IMR-90 (cell line): ENCODE data around the gene MYL6. TPM values are rescaled to one million over a fixed set of nuclear protein-coding genes. Genes with fewer than 3 reads are reported as not detected.

ENCODE experiments used
- ATAC-seq: fragments of 200-7000 bp; cut with Tn5 transposase; 2 replicates; pipeline ENCODE4 v1.9.1; 2020; ENCODE audit warnings: low read depth, mild to moderate bottlenecking, moderate library complexity
- BruUV-seq: library from RNA; stranded (reverse); fragments of 400-500 nt; replicated peaks from 2 replicates; lab custom pipeline; 2021; lab: Mats Ljungman, UMichigan
- CTCF ChIA-PET: fragments of 300-600 bp; formaldehyde crosslinking; extraction: SDS; loops from one replicate; lab custom pipeline; 2021; ENCODE audit warnings: antibody characterized with exemption; lab: Yijun Ruan, JAX
- POLR2A ChIA-PET: fragments of 300-600 bp; sonication (Branson Sonifier 250); formaldehyde crosslinking; loops from one replicate; lab custom pipeline; 2022; ENCODE audit warnings: antibody characterized with exemption; ENCODE audit not compliant: unreplicated experiment; lab: Charles Lee
- DNase-seq: peaks from one replicate; pipeline ENCODE4 v3.0.0; 2013
- H2AFZ ChIP-seq: replicated peaks from 2 replicates; pipeline ENCODE3; 2013; ENCODE audit warnings: low read length, mild to moderate bottlenecking; ENCODE audit not compliant: poor library complexity
- H2AK5ac ChIP-seq: 2 replicates; pipeline ENCODE4 v1.6.1; 2013; ENCODE audit warnings: low read depth, low read length, inconsistent platforms
- H2AK9ac ChIP-seq: replicated peaks from 2 replicates; pipeline ENCODE3; 2013; ENCODE audit warnings: mild to moderate bottlenecking, low read depth, low read length, moderate library complexity; ENCODE audit not compliant: poor library complexity
- H2BK120ac ChIP-seq: 2 replicates; pipeline ENCODE4 v1.6.1; 2013; ENCODE audit warnings: low read depth, low read length, inconsistent platforms
- H2BK15ac ChIP-seq: 3 replicates; pipeline ENCODE4 v1.6.1; 2013; ENCODE audit warnings: low read depth, low read length, inconsistent platforms
- H2BK20ac ChIP-seq: 2 replicates; pipeline ENCODE4 v1.6.1; 2013; ENCODE audit warnings: low read depth, mild to moderate bottlenecking, inconsistent platforms, low read length, moderate library complexity
- H2BK5ac ChIP-seq: 2 replicates; pipeline ENCODE4 v1.6.1; 2013; ENCODE audit warnings: mild to moderate bottlenecking, low read depth, low read length, inconsistent platforms; ENCODE audit not compliant: poor library complexity, severe bottlenecking
- H3K14ac ChIP-seq: replicated peaks from 2 replicates; pipeline ENCODE4 v1.6.1; 2013; ENCODE audit warnings: low read depth, low read length, inconsistent platforms
- H3K18ac ChIP-seq: 2 replicates; pipeline ENCODE4 v1.6.1; 2013; ENCODE audit warnings: low read depth, low read length, control low read depth
- H3K23ac ChIP-seq: 2 replicates; pipeline ENCODE4 v1.6.1; 2013; ENCODE audit warnings: low read depth, low read length, inconsistent platforms
- H3K27ac ChIP-seq: 2 replicates; pipeline ENCODE4 v1.5.1; 2013; ENCODE audit warnings: mild to moderate bottlenecking, control low read depth, low read length; ENCODE audit not compliant: insufficient read depth
- H3K27me3 ChIP-seq: 2 replicates; pipeline ENCODE4 v1.6.1; 2013; ENCODE audit warnings: low read length; ENCODE audit not compliant: control insufficient read depth, insufficient read depth
- H3K36me3 ChIP-seq: 2 replicates; pipeline ENCODE4 v1.6.1; 2013; ENCODE audit warnings: low read length, mixed read lengths; ENCODE audit not compliant: control insufficient read depth, insufficient read depth
- H3K4ac ChIP-seq: 2 replicates; pipeline ENCODE4 v1.6.1; 2013; ENCODE audit warnings: low read depth, low read length, inconsistent platforms
- H3K4me1 ChIP-seq: 2 replicates; pipeline ENCODE4 v1.6.1; 2013; ENCODE audit warnings: low read length, mixed read lengths; ENCODE audit not compliant: control insufficient read depth, insufficient read depth
- H3K4me2 ChIP-seq: 2 replicates; pipeline ENCODE4 v1.6.1; 2013; ENCODE audit warnings: low read depth, mild to moderate bottlenecking, control low read depth, low read length, moderate library complexity
- H3K4me3 ChIP-seq: 2 replicates; pipeline ENCODE4 v1.5.1; 2013; ENCODE audit warnings: low read depth, mild to moderate bottlenecking, control low read depth, low read length, moderate library complexity; ENCODE audit not compliant: insufficient read depth
- H3K56ac ChIP-seq: 2 replicates; pipeline ENCODE4 v1.6.1; 2013; ENCODE audit warnings: low read length, inconsistent platforms; ENCODE audit not compliant: insufficient read depth; ENCODE audit errors: extremely low read depth
- H3K79me1 ChIP-seq, 2 experiments: 2 replicates each; pipeline ENCODE4 v1.6.1; 2013; ENCODE audit warnings: low read length in 2 of 2, inconsistent platforms in 1 of 2, low read depth in 1 of 2
- H3K9ac ChIP-seq: 2 replicates; pipeline ENCODE4 v1.6.1; 2013; ENCODE audit warnings: low read depth, low read length, control low read depth
- H3K9me1 ChIP-seq: 2 replicates; pipeline ENCODE4 v1.6.1; 2013; ENCODE audit warnings: low read length, inconsistent platforms; ENCODE audit not compliant: insufficient read depth
- H3K9me3 ChIP-seq: 2 replicates; pipeline ENCODE4 v1.6.1; 2013; ENCODE audit warnings: low read length; ENCODE audit not compliant: control insufficient read depth, insufficient read depth
- H4K20me1 ChIP-seq: 2 replicates; pipeline ENCODE4 v1.6.1; 2013; ENCODE audit warnings: low read length, inconsistent platforms; ENCODE audit not compliant: insufficient read depth
- H4K5ac ChIP-seq: 2 replicates; pipeline ENCODE4 v1.6.1; 2013; ENCODE audit warnings: mild to moderate bottlenecking, low read depth, low read length, control low read depth
- H4K8ac ChIP-seq, 2 experiments: 2 replicates each; pipeline ENCODE4 v1.6.1; 2013; ENCODE audit warnings: low read depth in 2 of 2, low read length in 2 of 2, control low read depth in 1 of 2, inconsistent platforms in 1 of 2
- H4K91ac ChIP-seq: 2 replicates; pipeline ENCODE4 v1.6.1; 2013; ENCODE audit warnings: low read depth, low read length, inconsistent platforms; ENCODE audit not compliant: insufficient read depth
- CEBPB ChIP-seq: IDR thresholded peaks from 2 replicates; pipeline ENCODE4 v1.6.1; 2012; ENCODE audit warnings: low read depth, low read length, improper control_type of control experiment
- MAFK ChIP-seq: IDR thresholded peaks from 2 replicates; pipeline ENCODE4 v1.6.1; 2012; ENCODE audit warnings: low read depth, low read length, improper control_type of control experiment
- MAZ ChIP-seq: IDR thresholded peaks from 2 replicates; pipeline ENCODE4 v1.6.1; 2012; ENCODE audit warnings: low read depth, mild to moderate bottlenecking, low read length, improper control_type of control experiment, moderate library complexity, borderline replicate concordance
- NFE2L2 ChIP-seq: fragments of 150-350 bp; IDR thresholded peaks from 2 replicates; pipeline ENCODE4 v1.6.1; 2016; ENCODE audit warnings: low read depth, mild to moderate bottlenecking, low read length
- RAD21 ChIP-seq: IDR thresholded peaks from 2 replicates; pipeline ENCODE4 v1.6.1; 2012; ENCODE audit warnings: low read length, improper control_type of control experiment
- SMC3 ChIP-seq: fragments of 150-350 bp; IDR thresholded peaks from 2 replicates; pipeline ENCODE4 v1.6.1; 2016; ENCODE audit warnings: low read depth, mild to moderate bottlenecking, antibody characterized with exemption, low read length, moderate library complexity
- WGBS, 2 experiments: methylation state at CpG; one replicate each; pipeline versions ENCODE4 v1.1.5 to v1.1.7; 2013; ENCODE audit warnings: missing lambda C conversion rate in 2 of 2; ENCODE audit not compliant: insufficient read length in 1 of 2; ENCODE audit errors: extremely low coverage in 2 of 2; 5-methylcytosine and 5-hydroxymethylcytosine counted together
- dilution Hi-C: fragments of 300-500 bp; cut with HindIII; formaldehyde crosslinking; loops from one replicate; pipeline ENCODE4 v1.14.3; 2018; ENCODE audit warnings: low sequenced_read_pairs; ENCODE audit not compliant: unreplicated experiment
- in situ Hi-C: fragments of 300-500 bp; cut with MboI; formaldehyde crosslinking; loops from 3 replicates; pipeline ENCODE4 v1.14.3; 2019; ENCODE audit warnings: low sequenced_read_pairs, inconsistent platforms, mixed read lengths
- intact Hi-C: fragments of 100-400 bp; cut with micrococcal nuclease; formaldehyde crosslinking; loops from 2 replicates; pipeline ENCODE4 v1.10.0; 2022
- polyA plus RNA-seq, 3 experiments: library from polyadenylated mRNA; depleted of rRNA; stranded (reverse); fragments of >200 nt; gene quantifications; 2 replicates each; pipeline ENCODE4 v1.2.3, GENCODE V29; 2012; ENCODE audit warnings: low replicate concordance in 1 of 3
- total RNA-seq: library from RNA; depleted of rRNA; stranded (reverse); fragments of >200 nt; gene quantifications from 2 replicates; pipeline ENCODE4 v1.2.3, GENCODE V29; 2012
- TF ChIP-seq, protein P1 (sequence below): conservative IDR thresholded peaks from 2 replicates; pipeline ENCODE4 v1.5.1; 2012; ENCODE audit warnings: mild to moderate bottlenecking, low read depth, low read length, improper control_type of control experiment

The MYL6 gene
- total and polyA plus RNA-seq, 2 of the 4 experiments (the other 2 are of a cell fraction): 4,816 to 6,979 TPM

DNA sequence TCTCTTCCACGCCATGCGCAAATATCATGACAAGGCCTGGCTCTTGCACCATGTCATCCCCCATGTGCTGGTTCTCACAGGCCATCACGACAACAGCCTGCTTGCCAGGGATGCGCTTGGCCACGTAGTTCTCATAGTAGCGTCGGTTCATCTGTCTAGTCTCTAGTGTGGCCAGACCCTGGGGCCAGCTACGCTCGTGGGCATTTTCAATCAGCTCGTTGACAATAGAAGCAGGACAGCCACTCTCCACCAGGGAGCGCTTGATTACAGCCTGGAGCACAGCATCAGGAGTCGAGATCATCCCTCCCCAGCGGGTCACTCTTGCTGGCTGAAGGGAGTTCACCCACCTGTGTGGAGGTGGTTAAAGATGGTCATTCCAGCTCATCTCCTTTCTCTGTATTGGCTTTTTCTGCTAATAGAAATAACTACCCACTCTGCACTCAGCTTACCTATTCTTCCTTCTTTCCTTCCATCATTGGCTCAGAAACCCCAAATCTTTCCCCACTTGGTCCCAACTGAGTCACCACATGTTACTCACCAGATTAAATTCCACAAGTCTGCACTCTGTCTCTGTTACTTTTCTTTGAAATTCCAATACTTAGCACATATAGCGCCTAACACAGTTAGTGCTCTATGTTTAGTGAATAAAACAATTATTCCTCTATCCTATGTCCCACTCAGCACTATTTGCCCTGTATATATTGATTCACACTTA, 48.5 kb downstream of the MYL6 start:
- no peak overlapping the region for H3K4me2 ChIP-seq
- H3K27me3 ChIP-seq: no peaks in the 10 kb centered on the region
- no peak overlapping the region for H2BK5ac ChIP-seq
- 79% methylated on average over 6 of the region's 14 CpGs; no CpG with 5 or more reads in 1 of the 2 experiments for WGBS, 2 experiments
- peak overlapping the region; percentile 70; the same call in 1 of the 2 replicates for H2AK5ac ChIP-seq
- H3K79me1 ChIP-seq: peaks cover 10 to 36% of the 10 kb centered on the region in 2 experiments
- peaks cover 13% of the 10 kb centered on the region for H4K20me1 ChIP-seq
- H3K36me3 ChIP-seq: peaks cover 45% of the 10 kb centered on the region
- H3K23ac ChIP-seq: no peak overlapping the region
- H2BK120ac ChIP-seq: no peak overlapping the region
- no peak overlapping the region for H3K4ac ChIP-seq
- ChIA-PET POLR2A (interaction anchor here (1.3 kb wide), 1 partner anchor 15 kb away, joined by 4 read pairs; the partner anchor contains the start of gene RNF41), CTCF (interaction anchor here (1.2 to 1.5 kb wide), 2 partner anchors 9 to 15 kb away, joined by 4 to 6 read pairs; partner anchors contain the start of gene RNF41)
- H3K18ac ChIP-seq: no peak overlapping the region
- no peak overlapping the region for H2BK20ac ChIP-seq
- H2AK9ac ChIP-seq: peak overlapping the region; percentile 81
- in situ Hi-C loops (no loop called here), dilution Hi-C loops (no loop called here), intact Hi-C loops (loop anchor here (2.0 kb wide), 1 partner anchor 14 kb away; the partner anchor contains the start of gene RNF41)
- no peak overlapping the region for H3K9ac ChIP-seq
- no peak overlapping the region for H3K56ac ChIP-seq
- H2AFZ ChIP-seq: no peak overlapping the region
- ATAC-seq (peak; percentile 68), DNase-seq (peak; percentile 54)
- H3K14ac ChIP-seq: no peak overlapping the region
- no peak overlapping the region for H4K8ac ChIP-seq
- TF ChIP-seq MAFK: 0 out of 2 replicates have a peak, but pooled peaks have one; percentile 10
- TF ChIP-seq RAD21: peak; percentile 57
- no peak for TF ChIP-seq NFE2L2
- TF ChIP-seq, protein P1, sequence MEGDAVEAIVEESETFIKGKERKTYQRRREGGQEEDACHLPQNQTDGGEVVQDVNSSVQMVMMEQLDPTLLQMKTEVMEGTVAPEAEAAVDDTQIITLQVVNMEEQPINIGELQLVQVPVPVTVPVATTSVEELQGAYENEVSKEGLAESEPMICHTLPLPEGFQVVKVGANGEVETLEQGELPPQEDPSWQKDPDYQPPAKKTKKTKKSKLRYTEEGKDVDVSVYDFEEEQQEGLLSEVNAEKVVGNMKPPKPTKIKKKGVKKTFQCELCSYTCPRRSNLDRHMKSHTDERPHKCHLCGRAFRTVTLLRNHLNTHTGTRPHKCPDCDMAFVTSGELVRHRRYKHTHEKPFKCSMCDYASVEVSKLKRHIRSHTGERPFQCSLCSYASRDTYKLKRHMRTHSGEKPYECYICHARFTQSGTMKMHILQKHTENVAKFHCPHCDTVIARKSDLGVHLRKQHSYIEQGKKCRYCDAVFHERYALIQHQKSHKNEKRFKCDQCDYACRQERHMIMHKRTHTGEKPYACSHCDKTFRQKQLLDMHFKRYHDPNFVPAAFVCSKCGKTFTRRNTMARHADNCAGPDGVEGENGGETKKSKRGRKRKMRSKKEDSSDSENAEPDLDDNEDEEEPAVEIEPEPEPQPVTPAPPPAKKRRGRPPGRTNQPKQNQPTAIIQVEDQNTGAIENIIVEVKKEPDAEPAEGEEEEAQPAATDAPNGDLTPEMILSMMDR: peak; percentile 58
- no peak for TF ChIP-seq MAZ
- peak; percentile 44 for TF ChIP-seq SMC3
- TF ChIP-seq CEBPB: peak; percentile 72
- no TSS peak for BruUV-seq
- no peak overlapping the region for H2BK15ac ChIP-seq
- H3K9me1 ChIP-seq: no peaks in the 10 kb centered on the region; the same call in 1 of the 2 replicates
- no peak overlapping the region for H4K91ac ChIP-seq
- no peak overlapping the region for H3K27ac ChIP-seq
- no peaks in the 10 kb centered on the region for H3K9me3 ChIP-seq
- H4K5ac ChIP-seq: no peak overlapping the region
- H3K4me1 ChIP-seq: peaks cover 7% of the 10 kb centered on the region
- no peak overlapping the region for H3K4me3 ChIP-seq
